ENCODE results near the gene ZFR.
"Not testable (repeated sequence)": the region's sequence is repeated elsewhere in the genome, so short reads cannot be mapped to it uniquely, and the experiment has no call there.

The ZFR gene

DNA sequence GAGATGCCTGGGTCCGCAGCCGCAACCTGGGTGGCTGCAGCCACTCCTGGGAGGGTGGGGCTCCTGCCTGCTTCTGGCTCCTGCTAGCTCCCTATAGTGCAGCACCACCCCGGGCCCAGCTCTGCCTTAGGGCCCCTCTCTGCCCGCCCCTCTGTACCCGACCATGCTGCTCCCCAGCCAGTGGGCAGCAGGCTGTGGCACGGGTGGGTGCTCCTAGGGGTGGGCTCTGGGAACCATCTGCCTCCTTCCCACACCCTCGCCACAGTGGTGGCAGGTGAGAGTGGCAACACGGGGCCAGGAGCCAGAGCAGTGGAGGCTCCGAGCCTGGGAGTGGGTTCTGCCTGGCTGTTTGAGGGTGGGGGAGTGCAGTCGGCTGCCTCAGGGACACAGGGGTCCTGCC lies 124.0 kb downstream of the ZFR start:
- DNase-seq (ENCODE audit: low read depth, low spot score) = no peak

DNA sequence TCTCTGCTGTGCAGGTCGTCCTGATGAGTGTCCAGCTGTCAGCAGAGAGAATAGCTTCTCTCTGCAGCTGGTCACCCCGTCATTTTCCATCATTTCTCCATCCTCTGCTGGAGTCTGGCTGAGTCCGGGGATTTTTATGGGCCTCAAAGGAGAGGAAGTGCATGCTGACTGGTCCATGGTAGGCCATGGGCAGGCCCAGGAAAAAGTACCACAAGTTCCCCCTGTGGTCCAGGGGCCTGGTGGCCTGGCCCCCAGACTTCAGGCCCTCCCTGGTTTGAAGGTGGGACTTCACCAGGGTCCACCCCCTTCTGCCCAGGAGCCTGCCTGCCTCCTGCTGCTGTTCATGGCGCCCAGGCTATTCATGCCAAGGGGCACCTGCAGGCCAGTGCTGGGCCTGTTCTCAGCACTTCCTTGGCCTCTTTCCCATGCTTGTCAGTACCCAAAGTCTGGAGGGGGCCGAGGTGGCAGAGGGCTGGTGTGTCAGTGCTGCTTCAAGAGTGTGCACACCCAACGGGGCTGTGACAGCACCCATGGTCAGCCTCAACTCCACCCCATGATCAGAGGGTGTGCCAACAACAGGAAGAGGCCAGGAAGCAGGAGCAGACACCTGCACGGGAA lies 124.5 kb downstream of the ZFR start:
- DNase-seq (ENCODE audit: low read depth, low spot score) = no peak

DNA sequence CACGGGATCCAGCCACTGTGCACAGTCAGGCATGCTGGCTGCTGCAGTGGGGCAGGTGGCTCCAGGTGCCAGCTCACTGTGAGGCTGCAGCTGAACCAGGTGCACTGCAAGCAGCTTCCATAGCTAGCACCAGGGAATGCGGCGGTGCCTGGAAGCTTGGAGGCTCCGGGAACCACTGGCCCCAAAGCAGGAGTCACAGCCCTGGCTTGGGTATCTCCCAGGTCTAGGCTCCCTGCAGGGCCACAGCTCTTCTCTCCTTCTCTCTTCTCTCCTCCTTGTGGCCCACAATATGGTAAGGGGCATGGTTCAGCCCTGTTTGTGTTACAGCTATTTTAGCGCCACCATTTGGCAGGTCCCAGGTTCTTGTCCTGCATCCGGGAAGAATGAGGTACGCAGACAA lies 125.1 kb downstream of the ZFR start:
- peak; percentile 45 for DNase-seq (ENCODE audit: low read depth, low spot score)

DNA sequence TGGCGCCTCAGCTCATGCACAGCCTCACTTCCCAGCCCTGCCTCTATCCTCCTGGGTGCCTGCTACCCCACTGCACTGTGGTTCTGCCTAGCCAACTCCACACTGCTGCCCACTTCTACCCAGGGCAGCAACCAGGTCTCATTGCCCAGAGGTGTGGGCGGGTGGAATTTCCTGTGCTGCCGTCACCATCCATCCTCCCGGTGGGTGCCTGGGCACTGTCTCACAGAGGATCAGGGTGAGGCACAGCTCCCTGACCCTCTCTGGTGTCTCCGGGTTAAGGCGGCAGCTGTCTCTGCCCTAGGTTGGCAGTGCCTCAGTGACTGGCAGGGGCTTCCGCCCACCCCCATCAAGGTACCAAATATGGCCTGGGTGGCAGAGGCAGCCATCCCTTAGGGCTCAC lies 127.5 kb downstream of the ZFR start:
- DNase-seq (ENCODE audit: low read depth, low spot score) = no peak

DNA sequence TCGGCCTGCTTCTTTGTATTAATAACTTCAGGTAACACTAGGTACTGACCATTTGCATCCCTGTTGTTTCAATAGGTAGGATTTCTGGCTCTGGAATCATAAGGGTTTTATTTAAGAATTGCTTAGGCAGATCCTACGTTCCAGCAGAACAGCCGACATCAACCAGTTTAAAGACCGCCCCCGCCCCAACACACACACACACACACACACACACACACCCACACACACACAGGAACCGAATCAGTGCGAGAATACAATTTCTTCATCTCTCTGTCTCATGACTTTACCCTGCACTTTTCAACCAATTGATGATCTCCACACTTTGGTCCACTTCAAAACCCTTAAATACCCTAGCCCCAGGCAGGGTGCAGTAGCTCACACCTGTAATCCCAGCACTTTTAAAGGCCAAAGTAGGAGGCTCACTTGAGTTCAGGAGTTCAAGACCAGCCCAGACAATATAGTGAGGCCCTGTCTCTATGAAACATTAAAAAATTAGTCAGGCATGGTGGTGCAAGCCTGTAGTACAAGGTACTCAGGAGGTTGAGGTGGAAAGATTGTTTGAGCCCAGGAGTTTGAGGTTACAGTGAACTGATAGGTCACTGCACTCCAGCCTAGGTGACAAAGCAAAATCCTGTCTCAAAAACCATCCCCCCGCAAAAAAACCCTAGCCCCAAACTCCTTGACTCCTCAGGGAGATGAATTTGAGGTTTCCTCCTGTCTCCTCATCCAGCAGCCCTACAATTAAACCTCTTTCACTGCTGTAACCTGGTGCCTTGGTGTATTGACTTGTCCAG lies 129.1 kb downstream of the ZFR start:
- no peak for DNase-seq (ENCODE audit: low read depth, low spot score)

DNA sequence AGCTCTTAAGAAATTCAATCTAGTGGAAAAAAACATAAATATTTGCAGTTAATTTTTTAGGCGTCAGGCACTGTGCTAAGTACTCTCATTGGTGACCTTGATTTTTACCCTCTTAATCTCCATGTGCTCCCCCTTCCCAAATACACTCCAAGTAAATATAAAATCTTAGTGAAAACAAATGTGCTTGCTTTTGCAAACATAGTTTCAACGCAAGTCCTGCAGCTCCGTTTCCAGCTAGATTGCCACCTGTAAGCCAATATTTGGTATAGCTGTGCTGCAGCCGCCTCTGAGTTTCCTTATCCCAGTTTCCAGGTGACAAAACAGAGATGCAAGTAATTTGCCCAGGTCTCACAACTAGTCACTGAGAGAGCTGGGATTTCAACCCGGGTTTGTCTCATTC lies 129.9 kb downstream of the ZFR start:
- no peak for DNase-seq (ENCODE audit: low read depth, low spot score)

DNA sequence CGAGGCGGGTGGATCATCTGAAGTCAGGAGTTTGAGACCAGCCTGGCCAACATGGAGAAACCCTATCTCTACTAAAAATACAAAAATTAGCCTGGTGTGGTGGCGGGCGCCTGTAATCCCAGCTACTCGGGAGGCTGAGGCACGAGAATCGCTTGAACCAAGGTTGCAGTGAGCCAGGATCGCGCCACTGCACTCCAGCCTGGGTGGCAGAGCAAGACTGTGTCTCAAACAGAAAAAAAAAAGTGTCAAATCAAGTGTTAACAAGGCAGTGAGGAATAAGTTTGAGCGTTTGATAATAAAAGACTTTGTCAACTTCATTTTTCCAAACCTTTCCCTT lies 130.4 kb downstream of the ZFR start:
- not testable (repeated sequence) for DNase-seq (ENCODE audit: low read depth, low spot score)

DNA sequence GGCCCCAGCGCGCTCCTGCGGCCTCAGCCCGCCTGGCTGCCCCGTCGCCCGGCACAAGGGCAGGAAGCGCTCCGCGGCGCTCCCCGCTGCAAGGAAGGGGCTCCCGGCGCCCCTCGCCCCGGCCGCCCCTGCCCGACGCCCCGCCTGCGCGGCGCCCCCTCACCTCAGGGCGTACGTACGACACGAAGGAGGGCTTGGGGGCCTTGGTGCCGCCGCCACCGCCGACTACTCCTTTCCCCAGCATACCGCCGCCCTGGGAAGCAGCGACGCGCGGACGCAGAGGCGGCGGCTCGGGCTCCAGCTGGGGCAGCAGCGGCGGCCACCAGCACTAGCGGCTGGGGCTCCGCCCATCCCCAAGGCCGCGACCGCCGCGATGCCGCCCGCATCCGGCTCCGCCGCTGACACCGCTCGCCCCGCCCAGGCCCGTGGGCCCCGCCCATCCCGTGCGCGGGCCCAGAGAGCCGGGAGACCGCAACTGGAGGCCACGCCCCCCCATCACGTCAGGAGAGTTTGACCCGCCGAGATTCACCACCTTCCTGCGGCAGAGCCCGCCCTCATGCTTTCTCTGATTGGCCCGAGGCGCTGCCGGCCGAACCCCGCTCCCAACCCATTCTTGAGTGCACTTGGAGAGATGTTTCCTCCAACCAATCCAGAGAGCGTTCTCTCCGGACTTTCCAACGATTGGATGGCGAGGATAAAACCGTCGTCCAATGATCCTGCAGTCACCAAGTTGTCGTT lies 131.8 kb downstream of the ZFR start, which contains the start of gene MTMR12:
MTMR12 (minus strand) TSS at position 345 of the 738 bp plus-strand sequence; CDS start at position 244, 101 bp downstream.
- peak; percentile 100 for DNase-seq (ENCODE audit: low read depth, low spot score)

DNA sequence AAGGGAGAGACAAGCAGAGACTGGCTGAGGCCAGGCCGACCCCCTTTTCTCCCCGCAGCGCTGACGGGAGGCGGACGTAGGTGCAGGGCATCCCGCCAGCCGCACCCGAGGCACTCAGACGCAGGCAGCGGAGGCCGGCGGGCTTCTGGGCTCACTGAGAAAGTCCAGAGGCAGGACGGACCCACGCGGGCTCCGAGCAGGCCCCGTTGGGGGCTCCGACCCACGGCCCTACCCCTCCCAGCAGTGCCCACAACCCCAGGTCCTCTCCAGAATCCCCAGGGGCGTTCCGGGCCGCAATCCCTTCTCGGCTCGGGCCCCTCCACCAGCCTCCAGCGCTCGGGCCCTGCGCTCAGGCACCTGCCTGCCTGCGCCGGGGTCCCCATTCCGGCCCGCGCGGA lies 132.3 kb downstream of the ZFR start:
- peak; percentile 73 for DNase-seq (ENCODE audit: low read depth, low spot score)

DNA sequence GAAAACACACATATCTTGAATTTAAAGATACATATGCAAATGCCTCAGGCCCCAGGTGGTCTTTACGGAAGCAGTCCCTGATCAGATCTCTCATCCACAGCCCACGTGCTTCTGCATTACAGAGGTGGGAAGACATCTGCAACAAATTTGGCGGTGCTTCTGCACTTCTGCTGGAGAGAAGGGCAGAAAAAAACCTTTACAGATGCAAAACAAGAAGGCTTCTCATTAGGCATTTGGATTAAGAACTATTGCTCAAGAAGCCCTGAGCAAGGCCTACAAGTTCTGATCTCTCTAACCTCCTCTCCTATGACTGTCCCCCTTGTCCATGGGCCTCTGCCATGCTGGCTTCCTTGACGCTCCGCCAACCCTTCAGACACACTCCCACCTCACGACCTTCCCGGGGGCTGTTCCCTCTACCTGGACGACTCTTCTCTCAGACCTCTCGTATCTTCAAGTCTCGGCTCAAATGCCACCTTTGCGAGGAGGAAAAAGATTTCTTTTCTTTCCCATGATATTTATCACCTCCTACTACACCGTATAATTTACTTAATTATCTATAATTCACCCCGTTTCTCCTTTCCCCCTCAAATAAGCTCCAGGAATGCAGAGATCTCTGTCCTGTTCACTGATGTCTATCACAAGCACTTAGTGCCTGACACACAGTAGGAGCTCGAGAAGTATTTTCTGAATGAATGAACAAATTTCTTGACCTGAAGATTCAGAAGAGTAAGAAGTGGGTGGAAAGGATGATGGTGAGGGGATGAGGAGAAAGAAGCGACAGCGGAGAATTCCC lies 132.9 kb downstream of the ZFR start:
- peak; percentile 27 for DNase-seq (ENCODE audit: low read depth, low spot score)

DNA sequence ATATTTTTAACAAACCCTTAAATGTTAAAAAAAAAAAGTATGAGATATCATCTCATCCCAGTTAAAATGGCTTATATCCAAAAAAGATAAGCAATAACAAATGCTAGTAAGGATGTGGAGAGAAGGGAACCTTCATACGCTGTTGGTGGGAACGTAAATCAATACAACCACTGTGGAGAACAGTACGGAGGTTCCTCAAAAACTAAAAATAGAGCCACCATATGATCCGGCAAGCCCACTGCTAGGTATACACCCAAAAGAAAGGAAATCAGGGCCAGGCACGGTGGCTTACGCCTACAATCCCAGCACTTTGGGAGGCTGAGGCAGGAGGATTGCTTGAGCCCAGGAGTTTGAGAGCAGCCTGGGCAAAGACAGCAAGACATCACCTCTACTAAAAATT lies 134.8 kb downstream of the ZFR start:
- no peak for DNase-seq (ENCODE audit: low read depth, low spot score)

DNA sequence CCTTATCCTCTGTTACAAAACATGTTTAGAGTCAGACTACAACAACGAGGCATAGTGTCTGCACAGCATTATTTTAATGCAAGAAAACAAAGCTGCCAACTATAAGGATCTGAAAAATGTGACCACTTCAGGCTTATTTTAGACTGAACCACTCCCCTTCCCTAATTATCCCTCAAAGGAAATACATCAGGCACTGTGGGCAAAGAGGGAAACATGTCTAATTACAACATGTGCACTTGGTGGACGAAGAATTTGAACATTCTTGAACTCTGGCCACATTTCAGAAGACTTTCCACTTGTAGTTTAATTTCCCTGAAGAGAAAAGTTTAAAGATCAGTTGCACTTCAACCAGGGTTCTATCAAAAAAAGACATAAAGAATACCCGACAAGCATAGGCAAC lies 135.6 kb downstream of the ZFR start:
- no peak for DNase-seq (ENCODE audit: low read depth, low spot score)

DNA sequence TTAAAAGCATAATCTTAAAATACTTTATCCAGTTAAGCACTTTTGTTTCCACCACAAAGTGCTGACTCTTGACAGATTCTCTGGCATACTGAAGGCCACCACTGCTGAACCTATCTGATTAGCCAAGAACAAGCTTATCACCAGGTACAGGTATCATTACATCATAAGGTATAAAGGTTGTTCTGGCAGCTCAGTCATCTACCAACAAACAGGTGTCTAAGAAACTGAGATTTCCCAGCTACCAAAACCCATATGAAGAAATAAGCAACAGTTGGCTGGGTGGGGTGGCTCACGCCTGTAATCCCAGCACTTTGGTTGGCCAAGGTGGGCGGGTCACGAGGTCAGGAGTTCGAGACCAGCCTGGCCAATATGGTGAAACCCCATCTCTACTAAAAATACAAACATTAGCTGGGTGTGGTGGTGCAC lies 136.8 kb downstream of the ZFR start:
- DNase-seq (ENCODE audit: low read depth, low spot score) = no peak

DNA sequence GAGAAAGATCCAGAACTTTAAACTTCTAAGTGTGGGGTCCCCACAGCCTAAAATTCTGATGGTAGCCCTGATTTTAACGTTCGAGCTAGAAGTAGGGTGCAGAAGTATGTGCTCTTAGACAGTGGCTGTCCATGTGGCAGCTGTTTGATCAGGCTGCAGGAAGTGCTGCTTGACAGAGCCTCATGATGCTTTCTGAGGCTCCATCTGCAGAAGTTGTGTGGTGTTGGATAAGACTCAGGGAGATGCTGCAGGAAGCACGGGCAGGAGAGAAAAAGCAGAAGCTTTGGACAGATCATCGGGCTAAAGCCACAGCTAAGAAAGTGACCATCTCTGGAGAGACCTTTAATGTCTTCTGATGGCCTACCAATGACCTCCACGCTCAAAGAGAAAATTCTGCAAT lies 139.9 kb downstream of the ZFR start:
- no peak for DNase-seq (ENCODE audit: low read depth, low spot score)

Data from ELF-1 (cell line).